GM12865 (cell line): Measurements from ENCODE around the gene ACVRL1.

Experiments used
- DNase-seq: peaks from one replicate; pipeline ENCODE4 v3.0.0; 2010; ENCODE audit warnings: low read depth
- H3K4me3 ChIP-seq: 2 replicates; pipeline ENCODE4 v1.5.1; 2011; ENCODE audit warnings: mild to moderate bottlenecking, low read depth, low read length, control low read depth
- TF ChIP-seq, protein P1 (sequence below): IDR thresholded peaks from 2 replicates; pipeline ENCODE4 v1.5.1; 2011; ENCODE audit warnings: low read length, control low read depth, low read depth, inconsistent platforms; ENCODE audit not compliant: insufficient read depth; ENCODE audit errors: missing control alignments

The ACVRL1 gene

DNA sequence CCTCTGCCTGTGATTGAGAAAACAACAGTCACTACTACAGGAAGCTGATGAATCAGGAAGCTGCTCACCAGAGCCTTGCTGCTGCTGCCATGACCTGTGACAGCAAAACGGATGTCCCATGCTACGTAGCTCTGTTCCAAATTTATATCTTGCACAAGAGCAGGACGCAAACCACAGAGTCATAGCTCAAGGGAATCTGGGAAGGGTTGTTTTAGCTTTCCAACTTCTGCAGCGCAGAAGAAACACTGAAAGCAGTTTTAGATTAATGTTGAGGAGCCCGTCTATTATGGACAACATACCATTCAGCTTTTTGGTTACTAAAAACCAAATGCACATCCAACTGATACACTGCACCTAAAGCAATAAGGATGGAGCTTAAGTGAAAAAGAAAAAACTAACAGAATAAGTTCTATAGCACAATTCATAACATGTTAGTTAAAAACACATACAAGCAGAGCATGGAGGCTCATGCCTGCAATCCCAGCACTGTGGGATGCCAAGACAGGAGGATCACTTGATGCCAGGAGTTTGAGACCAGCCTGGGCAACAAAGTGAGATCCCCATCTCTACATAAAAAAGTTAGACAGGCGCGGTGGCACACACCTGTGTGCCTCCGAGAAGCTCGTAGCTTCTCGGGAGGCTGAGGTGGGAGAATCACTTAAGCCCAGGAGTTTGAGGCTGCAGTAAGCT is 21.1 kb upstream of the ACVRL1 start:
- H3K4me3 ChIP-seq = no peak overlapping the region
- TF ChIP-seq, protein P1, sequence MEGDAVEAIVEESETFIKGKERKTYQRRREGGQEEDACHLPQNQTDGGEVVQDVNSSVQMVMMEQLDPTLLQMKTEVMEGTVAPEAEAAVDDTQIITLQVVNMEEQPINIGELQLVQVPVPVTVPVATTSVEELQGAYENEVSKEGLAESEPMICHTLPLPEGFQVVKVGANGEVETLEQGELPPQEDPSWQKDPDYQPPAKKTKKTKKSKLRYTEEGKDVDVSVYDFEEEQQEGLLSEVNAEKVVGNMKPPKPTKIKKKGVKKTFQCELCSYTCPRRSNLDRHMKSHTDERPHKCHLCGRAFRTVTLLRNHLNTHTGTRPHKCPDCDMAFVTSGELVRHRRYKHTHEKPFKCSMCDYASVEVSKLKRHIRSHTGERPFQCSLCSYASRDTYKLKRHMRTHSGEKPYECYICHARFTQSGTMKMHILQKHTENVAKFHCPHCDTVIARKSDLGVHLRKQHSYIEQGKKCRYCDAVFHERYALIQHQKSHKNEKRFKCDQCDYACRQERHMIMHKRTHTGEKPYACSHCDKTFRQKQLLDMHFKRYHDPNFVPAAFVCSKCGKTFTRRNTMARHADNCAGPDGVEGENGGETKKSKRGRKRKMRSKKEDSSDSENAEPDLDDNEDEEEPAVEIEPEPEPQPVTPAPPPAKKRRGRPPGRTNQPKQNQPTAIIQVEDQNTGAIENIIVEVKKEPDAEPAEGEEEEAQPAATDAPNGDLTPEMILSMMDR = no peak
- peak; percentile 20 for DNase-seq

DNA sequence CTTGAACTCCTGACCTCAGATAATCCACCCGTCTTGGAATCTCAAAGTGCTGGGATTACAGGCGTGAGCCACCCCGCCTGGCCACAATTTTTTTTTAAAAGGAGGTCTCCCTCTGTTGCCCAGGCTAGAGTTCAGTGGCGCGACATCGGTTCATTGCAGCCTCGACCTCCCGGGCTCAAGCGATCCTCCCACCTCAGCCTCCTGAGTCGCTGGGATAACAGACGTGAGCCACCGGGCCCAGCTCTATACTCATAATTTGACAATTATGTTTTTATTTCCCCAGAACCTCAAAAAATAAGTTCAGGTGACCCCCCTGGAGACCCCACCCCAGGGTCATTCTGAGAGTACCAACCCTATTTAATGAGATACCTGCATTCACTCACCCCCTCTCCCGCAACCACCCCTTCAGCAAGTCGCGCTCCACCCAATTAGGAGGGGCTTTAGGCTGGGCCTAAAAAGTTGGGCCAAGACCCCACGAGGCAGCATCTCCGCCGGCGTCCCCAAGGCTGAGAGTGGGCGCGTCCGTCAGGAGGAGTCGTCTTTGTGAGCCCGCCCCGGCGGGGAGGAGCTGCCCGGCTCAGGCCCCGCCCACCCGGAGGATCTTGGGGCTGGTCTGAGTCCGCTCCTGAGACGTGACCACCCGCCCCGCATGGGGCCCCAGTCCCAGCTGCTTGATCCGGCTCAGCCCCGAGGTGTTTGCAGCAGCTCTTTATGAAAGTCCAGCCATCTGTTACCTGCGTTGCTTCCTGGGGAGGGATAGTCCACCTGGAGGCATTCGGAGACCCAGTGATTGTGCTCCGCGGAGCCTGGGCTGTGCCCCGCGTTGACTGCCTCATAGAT is 19.6 kb upstream of the ACVRL1 start, which contains the start of gene ANKRD33:
Gene ANKRD33 (plus strand): TSS at position 628 of the 840 bp plus-strand sequence. CDS start 84 bp downstream, at position 712.
- DNase-seq = no peak
- TF ChIP-seq, protein P1 = no peak
- no peak within 1 kb of the TSS for H3K4me3 ChIP-seq

DNA sequence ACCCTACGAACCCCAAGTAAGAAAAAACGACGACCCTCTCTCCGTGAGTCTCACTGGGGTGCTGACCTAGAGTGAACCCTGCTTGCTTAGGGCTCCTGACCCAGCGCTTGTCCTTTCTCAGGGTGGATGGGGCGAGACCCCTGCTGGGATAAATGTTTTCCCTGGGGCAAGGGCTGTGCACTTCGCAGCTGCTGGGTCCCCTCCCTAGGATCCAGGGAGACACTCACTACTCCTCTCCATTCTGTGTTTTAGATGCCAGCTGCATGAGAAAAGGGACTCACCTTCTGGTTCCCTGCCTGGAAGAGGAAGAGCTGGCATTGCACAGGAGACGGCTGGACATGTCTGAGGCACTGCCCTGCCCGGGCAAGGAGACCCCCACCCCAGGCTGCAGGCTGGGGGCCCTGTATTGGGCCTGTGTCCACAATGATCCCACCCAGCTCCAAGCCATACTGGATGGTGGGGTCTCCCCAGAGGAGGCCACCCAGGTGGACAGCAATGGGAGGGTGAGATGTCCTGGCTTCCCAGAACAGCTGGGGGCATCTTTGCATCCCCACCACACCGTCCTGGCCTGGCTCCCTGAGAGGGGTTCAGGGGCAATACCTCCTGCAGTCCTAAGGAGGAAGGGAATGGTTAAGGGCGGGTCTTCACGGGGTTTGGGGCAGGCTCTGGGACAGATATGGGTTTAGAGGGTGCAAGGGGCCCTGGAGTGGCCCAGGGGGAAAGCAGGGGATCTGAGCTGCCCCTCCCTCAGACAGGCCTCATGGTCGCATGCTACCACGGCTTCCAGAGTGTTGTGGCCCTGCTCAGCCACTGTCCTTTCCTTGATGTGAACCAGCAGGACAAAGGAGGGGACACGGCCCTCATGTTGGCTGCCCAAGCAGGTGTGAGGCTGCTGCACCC is 18.7 kb upstream of the ACVRL1 start:
- DNase-seq = no peak
- TF ChIP-seq, protein P1 = no peak
- no peak overlapping the region for H3K4me3 ChIP-seq

GRCh38 chr12:51889216-51890132 is 17.8 kb upstream of the ACVRL1 start:
- no peak overlapping the region for H3K4me3 ChIP-seq
- no peak for DNase-seq
- TF ChIP-seq, protein P1 = no peak

DNA sequence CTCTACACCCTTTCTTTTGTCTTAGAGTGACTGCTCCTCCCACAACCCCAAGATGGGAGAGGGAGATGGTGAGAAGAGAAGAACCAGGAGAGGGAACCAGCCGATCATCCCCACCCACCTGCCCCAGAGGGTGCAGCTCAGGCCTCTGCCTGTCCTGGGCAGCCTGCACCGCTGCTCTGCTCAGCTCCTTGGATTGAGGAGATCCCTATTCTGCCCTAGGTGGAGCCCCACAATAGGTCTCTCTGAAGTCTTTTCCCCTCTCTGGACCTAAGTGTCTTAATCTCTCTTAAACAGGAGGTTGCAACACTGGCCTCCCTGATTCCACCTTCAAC is 17.2 kb upstream of the ACVRL1 start:
- no peak for DNase-seq
- no peak overlapping the region for H3K4me3 ChIP-seq
- TF ChIP-seq, protein P1 = no peak

GRCh38 chr12:51890511-51891171 is 16.7 kb upstream of the ACVRL1 start:
- TF ChIP-seq, protein P1 = no peak
- DNase-seq = no peak
- no peak overlapping the region for H3K4me3 ChIP-seq
